WI38 (cell line): Measurements from ENCODE around the gene BEST2.

Experiments
- H3K4me3 ChIP-seq: 2 replicates; pipeline ENCODE4 v1.5.1; 2011; ENCODE audit warnings: low read depth, mild to moderate bottlenecking, control low read depth, low read length
- CTCF ChIP-seq: IDR thresholded peaks from 2 replicates; pipeline ENCODE4 v1.5.1; 2012; ENCODE audit warnings: low read depth, mild to moderate bottlenecking, control low read depth, low read length

BEST2 gene

GRCh38 chr19:12785431-12786031, 33.9 kb downstream of the BEST2 start:
- TF ChIP-seq CTCF: no peak
- no peak overlapping the region for H3K4me3 ChIP-seq

GRCh38 chr19:12786141-12786870, 34.7 kb downstream of the BEST2 start:
- no peak overlapping the region for H3K4me3 ChIP-seq
- TF ChIP-seq CTCF: no peak

GRCh38 chr19:12786952-12787351, 35.4 kb downstream of the BEST2 start:
- H3K4me3 ChIP-seq: no peak overlapping the region
- no peak for TF ChIP-seq CTCF

- TF ChIP-seq CTCF: no peak
Measured at GRCh38 chr19:12787458-12787857, 35.9 kb downstream of the BEST2 start.

GRCh38 chr19:12788042-12788681, 36.6 kb downstream of the BEST2 start:
- peak overlapping the region; percentile 54 for H3K4me3 ChIP-seq
- TF ChIP-seq CTCF: no peak

More at GRCh38 chr19:12787458-12787857, 35.9 kb downstream of the BEST2 start:
- H3K4me3 ChIP-seq: no peak overlapping the region

GRCh38 chr19:12788682-12789097, 37.1 kb downstream of the BEST2 start:
- H3K4me3 ChIP-seq: peak overlapping the region; percentile 54
- TF ChIP-seq CTCF: no peak
